HEK293 (cell line): ENCODE data around the gene SMOC1.

Source experiments
- CTCF ChIA-PET: fragments of 350-600 bp; formaldehyde crosslinking; extraction: SDS; loops from one replicate; lab custom pipeline; 2021; ENCODE audit warnings: antibody characterized with exemption; lab: Yijun Ruan, JAX
- POLR2A ChIA-PET: fragments of 300-600 bp; formaldehyde crosslinking; extraction: SDS; loops from one replicate; lab custom pipeline; 2020; ENCODE audit warnings: antibody characterized with exemption, inconsistent platforms; lab: Yijun Ruan, JAX
- H3K27ac ChIP-seq: fragments of 200-500 bp; sonication (Bioruptor generic); 2 replicates; pipeline ENCODE4 v1.5.1; 2014; ENCODE audit warnings: low read depth, low read length, control low read depth, inconsistent platforms; ENCODE audit errors: extremely low read depth
- H3K36me3 ChIP-seq, 2 experiments: fragments of 200-500 bp in 1 of 2; sonication (Bioruptor generic) in 1 of 2; 1 replicate in 1 of 2; 2 replicates in 1 of 2; pipeline ENCODE4 v1.5.1; 2014 to 2017; ENCODE audit warnings: inconsistent platforms in 2 of 2, low read length in 2 of 2; ENCODE audit not compliant: control insufficient read depth in 2 of 2, insufficient read depth in 1 of 2
- H3K4me1 ChIP-seq: fragments of 200-500 bp; sonication (Bioruptor generic); 2 replicates; pipeline ENCODE4 v1.5.1; 2014; ENCODE audit warnings: mild to moderate bottlenecking, low read length, inconsistent platforms; ENCODE audit not compliant: control insufficient read depth, insufficient read depth
- H3K4me3 ChIP-seq: 2 replicates; pipeline ENCODE4 v1.5.1; 2011; ENCODE audit warnings: low read depth, mild to moderate bottlenecking, control low read depth, low read length, moderate library complexity
- H3K9me3 ChIP-seq: fragments of 200-500 bp; sonication (Bioruptor generic); 2 replicates; pipeline ENCODE4 v1.5.1; 2014; ENCODE audit warnings: low read depth, low read length, inconsistent platforms; ENCODE audit not compliant: control insufficient read depth, insufficient read depth
- BCL6B ChIP-seq: fragments of 450-650 bp; formaldehyde crosslinking; IDR thresholded peaks from 2 replicates; pipeline ENCODE4 v1.5.1; 2017; ENCODE audit warnings: missing biosample characterization, missing genetic modification characterization
- OVOL3 ChIP-seq: fragments of 450-650 bp; formaldehyde crosslinking; IDR thresholded peaks from 2 replicates; pipeline ENCODE4 v1.5.1; 2016; ENCODE audit warnings: missing biosample characterization, missing genetic modification characterization
- SALL2 ChIP-seq: fragments of 450-650 bp; formaldehyde crosslinking; IDR thresholded peaks from 2 replicates; pipeline ENCODE4 v1.5.0; 2017; ENCODE audit warnings: missing biosample characterization, mild to moderate bottlenecking, missing genetic modification characterization, borderline replicate concordance
- SETDB1 ChIP-seq: IDR thresholded peaks from one replicate; pipeline ENCODE4 v1.6.1; 2017; ENCODE audit warnings: mild to moderate bottlenecking, low read length, moderate library complexity, mixed read lengths; ENCODE audit not compliant: insufficient read length
- SP2 ChIP-seq: fragments of 450-650 bp; formaldehyde crosslinking; IDR thresholded peaks from 2 replicates; pipeline ENCODE4 v1.5.1; 2016; ENCODE audit warnings: missing biosample characterization, missing genetic modification characterization
- YY2 ChIP-seq: fragments of 450-650 bp; formaldehyde crosslinking; IDR thresholded peaks from 2 replicates; pipeline ENCODE4 v1.5.1; 2016; ENCODE audit warnings: missing biosample characterization, missing genetic modification characterization
- ZBTB1 ChIP-seq: fragments of 450-650 bp; formaldehyde crosslinking; IDR thresholded peaks from 2 replicates; pipeline ENCODE4 v1.5.1; 2016; ENCODE audit warnings: missing biosample characterization, missing genetic modification characterization
- ZBTB10 ChIP-seq: fragments of 450-650 bp; formaldehyde crosslinking; IDR thresholded peaks from 2 replicates; pipeline ENCODE4 v1.5.1; 2016; ENCODE audit warnings: missing biosample characterization, missing genetic modification characterization
- ZNF10 ChIP-seq: fragments of 450-650 bp; formaldehyde crosslinking; IDR thresholded peaks from 2 replicates; pipeline ENCODE4 v1.5.1; 2017; ENCODE audit warnings: missing biosample characterization, missing genetic modification characterization
- ZNF121 ChIP-seq: fragments of 450-650 bp; formaldehyde crosslinking; IDR thresholded peaks from 2 replicates; pipeline ENCODE4 v1.5.1; 2016; ENCODE audit warnings: missing biosample characterization, missing genetic modification characterization
- ZNF146 ChIP-seq: fragments of 450-650 bp; formaldehyde crosslinking; IDR thresholded peaks from 2 replicates; pipeline ENCODE4 v1.5.1; 2016; ENCODE audit warnings: missing biosample characterization, missing genetic modification characterization
- ZNF157 ChIP-seq: fragments of 450-650 bp; formaldehyde crosslinking; IDR thresholded peaks from 2 replicates; pipeline ENCODE4 v1.5.1; 2016; ENCODE audit warnings: missing biosample characterization, missing genetic modification characterization
- ZNF2 ChIP-seq: fragments of 450-650 bp; formaldehyde crosslinking; IDR thresholded peaks from 2 replicates; pipeline ENCODE4 v1.5.1; 2016; ENCODE audit warnings: missing biosample characterization, missing genetic modification characterization
- ZNF391 ChIP-seq: fragments of 450-650 bp; formaldehyde crosslinking; IDR thresholded peaks from 2 replicates; pipeline ENCODE4 v1.5.1; 2016; ENCODE audit warnings: low read depth, missing biosample characterization, missing genetic modification characterization, borderline replicate concordance
- ZNF513 ChIP-seq: fragments of 450-650 bp; IDR thresholded peaks from 2 replicates; pipeline ENCODE4 v1.5.1; 2018; ENCODE audit warnings: missing biosample characterization, missing genetic modification characterization
- ZNF596 ChIP-seq: fragments of 450-650 bp; IDR thresholded peaks from 2 replicates; pipeline ENCODE4 v1.5.0; 2018; ENCODE audit warnings: missing biosample characterization, mild to moderate bottlenecking, missing genetic modification characterization, moderate library complexity
- ZNF692 ChIP-seq: fragments of 450-650 bp; formaldehyde crosslinking; IDR thresholded peaks from 2 replicates; pipeline ENCODE4 v1.5.1; 2016; ENCODE audit warnings: missing biosample characterization, missing genetic modification characterization

SMOC1 gene

GRCh38 chr14:70061108-70061507, 181.9 kb downstream of the SMOC1 start:
- CTCF ChIA-PET, result no interaction called here

DNA sequence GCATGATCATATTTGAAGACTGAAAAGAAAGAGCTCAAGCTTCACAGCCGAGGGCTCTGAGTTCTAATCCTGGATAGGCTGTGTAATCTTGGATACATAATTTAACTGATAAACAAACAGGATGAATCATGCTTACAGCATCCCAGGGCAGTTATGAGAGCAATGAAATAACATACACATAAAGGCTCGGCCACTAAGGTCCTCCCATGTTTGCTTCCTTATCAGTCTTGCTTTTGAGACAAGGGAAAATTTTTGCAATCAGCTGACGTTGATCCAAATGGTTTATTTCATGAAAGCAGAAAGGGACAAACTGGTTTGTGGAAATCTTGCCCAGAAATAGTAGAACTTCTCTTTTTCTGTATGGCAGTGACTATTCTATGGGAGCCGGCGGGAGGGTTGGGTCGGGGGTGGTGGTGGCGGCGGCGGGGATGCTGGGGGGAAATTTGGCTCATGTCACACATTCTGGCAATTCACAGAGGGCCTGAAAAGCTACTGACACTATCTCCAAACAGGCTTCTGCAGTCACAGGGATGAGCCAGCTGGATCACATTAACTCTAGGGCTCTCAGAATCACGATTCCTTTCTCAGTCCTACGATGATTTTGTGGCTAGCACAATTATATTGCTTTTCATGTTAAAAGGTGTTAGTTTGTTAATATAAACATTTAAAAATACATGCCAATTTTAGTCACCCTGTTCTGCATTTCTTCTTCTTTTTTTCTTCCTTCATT, 185.1 kb downstream of the SMOC1 start:
- no peaks in the 10 kb centered on the region for H3K4me1 ChIP-seq
- no peak overlapping the region for H3K27ac ChIP-seq
- ChIA-PET CTCF (interaction anchor here (0.6 to 2.4 kb wide), 4 partner anchors 8 to 246 kb away, joined by 3 to 15 read pairs (median 6); no protein-coding TSS in a partner anchor), POLR2A (no interaction called here)
- no peaks in the 10 kb centered on the region for H3K36me3 ChIP-seq
- H3K4me3 ChIP-seq, result no peak overlapping the region
- TF ChIP-seq SETDB1, result no peak
- TF ChIP-seq ZNF692 (tag by site-specific recombination), result no peak
- no peak for TF ChIP-seq ZNF157 (tag by site-specific recombination)
- no peak for TF ChIP-seq ZNF391 (tag by site-specific recombination)
- TF ChIP-seq ZNF596 (tag by site-specific recombination), result no peak
- TF ChIP-seq YY2 (tag by site-specific recombination), result no peak
- no peak for TF ChIP-seq ZNF513 (tag by site-specific recombination)
- TF ChIP-seq ZBTB1 (tag by site-specific recombination), result no peak
- TF ChIP-seq ZNF146 (tag by site-specific recombination), result no peak
- no peak for TF ChIP-seq ZBTB10 (tag by site-specific recombination)
- TF ChIP-seq SP2, result no peak
- no peak for TF ChIP-seq ZNF10 (tag by site-specific recombination)
- no peak for TF ChIP-seq BCL6B (tag by site-specific recombination)
- TF ChIP-seq OVOL3, result no peak
- H3K9me3 ChIP-seq, result no peaks in the 10 kb centered on the region

More at GRCh38 chr14:70061108-70061507, 181.9 kb downstream of the SMOC1 start:
- no peaks in the 10 kb centered on the region for H3K4me1 ChIP-seq
- no peaks in the 10 kb centered on the region for H3K9me3 ChIP-seq
- H3K4me3 ChIP-seq, result no peak overlapping the region
- H3K27ac ChIP-seq, result no peak overlapping the region
- POLR2A ChIA-PET, result no interaction called here
- H3K36me3 ChIP-seq, result no peaks in the 10 kb centered on the region
- TF ChIP-seq ZNF121 (no peak), ZNF2 (tag by site-specific recombination) (no peak), SALL2 (tag by site-specific recombination) (no peak)
- TF ChIP-seq, all 188 proteins: peak for 0
